ENCODE results near the gene VPS13A. TPM values are rescaled to one million over a fixed set of nuclear protein-coding genes. Genes with fewer than 3 reads are reported as not detected.
A peak's percentile ranks its signal among the peaks of the same experiment; 100 is the strongest.
"Not testable (repeated sequence)": the region's sequence is repeated elsewhere in the genome, so short reads cannot be mapped to it uniquely, and the experiment has no call there.

VPS13A gene
- total RNA-seq, 1 donor from 2014 or later, result 52.9 TPM

GRCh38 chr9:77423841-77424240 is 246.5 kb downstream of the VPS13A start:
- no peak for DNase-seq (ENCODE audit: low read depth)

- DNase-seq (ENCODE audit: low read depth), result no peak
Observed at GRCh38 chr9:77424993-77425392, 247.7 kb downstream of the VPS13A start.

GRCh38 chr9:77426712-77427111 is 249.4 kb downstream of the VPS13A start:
- peak; percentile 8 for DNase-seq (ENCODE audit: low read depth)

- DNase-seq (ENCODE audit: low read depth), result peak; percentile 84
Observed at GRCh38 chr9:77427256-77427927, 250.1 kb downstream of the VPS13A start.

- DNase-seq (ENCODE audit: low read depth), result no peak
Observed at GRCh38 chr9:77429928-77430327, 252.6 kb downstream of the VPS13A start.

- no peak for DNase-seq (ENCODE audit: low read depth)
Observed at GRCh38 chr9:77432053-77432452, 254.7 kb downstream of the VPS13A start.

GRCh38 chr9:77433675-77434445 is 256.5 kb downstream of the VPS13A start:
- peak; percentile 41 for DNase-seq (ENCODE audit: low read depth)

GRCh38 chr9:77435277-77435676 is 257.9 kb downstream of the VPS13A start:
- no peak for DNase-seq (ENCODE audit: low read depth)

GRCh38 chr9:77435688-77436087 is 258.4 kb downstream of the VPS13A start:
- DNase-seq (ENCODE audit: low read depth), result no peak

GRCh38 chr9:77438653-77439052 is 261.3 kb downstream of the VPS13A start:
- DNase-seq (ENCODE audit: low read depth), result no peak

GRCh38 chr9:77440057-77440456 is 262.7 kb downstream of the VPS13A start:
- DNase-seq (ENCODE audit: low read depth), result no peak

- not testable (repeated sequence) for DNase-seq (ENCODE audit: low read depth)
Observed at GRCh38 chr9:77441124-77441523, 263.8 kb downstream of the VPS13A start.

- DNase-seq (ENCODE audit: low read depth), result no peak
Observed at GRCh38 chr9:77442436-77442835, 265.1 kb downstream of the VPS13A start.

GRCh38 chr9:77447646-77448045 is 270.3 kb downstream of the VPS13A start:
- no peak for DNase-seq (ENCODE audit: low read depth)

GRCh38 chr9:77449240-77450084 is 272.1 kb downstream of the VPS13A start:
- DNase-seq (ENCODE audit: low read depth), result peak; percentile 31

GRCh38 chr9:77450085-77450475 is 272.7 kb downstream of the VPS13A start:
- DNase-seq (ENCODE audit: low read depth), result no peak

- DNase-seq (ENCODE audit: low read depth), result no peak
Observed at GRCh38 chr9:77451507-77451906, 274.2 kb downstream of the VPS13A start.

- no peak for DNase-seq (ENCODE audit: low read depth)
Observed at GRCh38 chr9:77453825-77454647, 276.7 kb downstream of the VPS13A start.

- no peak for DNase-seq (ENCODE audit: low read depth)
Observed at GRCh38 chr9:77454663-77455062, 277.3 kb downstream of the VPS13A start.

GRCh38 chr9:77455312-77455927 is 278.1 kb downstream of the VPS13A start:
- DNase-seq (ENCODE audit: low read depth), result no peak

- DNase-seq (ENCODE audit: low read depth), result peak; percentile 94
Observed at GRCh38 chr9:77456829-77457437, 279.6 kb downstream of the VPS13A start.

All from renal cortical epithelial cell (primary cell).